ENCODE results near the gene CNTNAP5. TPM values are rescaled to one million over a fixed set of nuclear protein-coding genes. Genes with fewer than 3 reads are reported as not detected.

The CNTNAP5 gene
- total and polyA plus RNA-seq, 4 experiments from 2014 or later, result not detected

DNA sequence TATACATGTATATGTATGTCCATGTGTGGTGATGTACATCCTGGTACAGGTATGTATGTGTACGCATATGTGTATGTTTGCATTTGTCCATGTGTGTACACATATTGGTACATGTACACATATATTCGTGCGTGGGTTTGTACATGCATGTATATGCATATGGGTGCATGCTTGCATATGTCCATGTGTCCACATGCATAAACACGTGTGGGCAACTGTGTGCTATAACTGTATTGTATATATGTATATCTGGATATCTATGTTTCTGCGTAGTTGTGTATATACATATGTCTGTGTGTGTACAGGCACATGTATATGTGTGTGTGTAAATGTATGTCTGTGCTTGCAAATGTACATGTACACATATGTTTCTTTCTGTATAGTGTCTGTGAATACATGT, 858.5 kb downstream of the CNTNAP5 start:
- peaks cover 0 to 7% of the 10 kb centered on the region in 2 donors for H3K9me3 ChIP-seq (ENCODE audit: control insufficient read depth in 1 of 2, low read length in 2 of 2)
- Mint-ChIP-seq H3K4me1 (no peaks in the 10 kb centered on the region), H3K27me3 (no peaks in the 10 kb centered on the region), H3K4me3 (no peak overlapping the region), H3K27ac (no peak overlapping the region), H3K9me3 (peaks cover 0 to 12% (median 4%) of the 10 kb centered on the region in 8 donors), H3K36me3 (no peaks in the 10 kb centered on the region)
- CTCF ChIA-PET (ENCODE audit: partially characterized antibody), result no interaction called here
- no peaks in the 10 kb centered on the region for H3K27me3 ChIP-seq (ENCODE audit: insufficient read depth, low read length)
- H3K4me1 ChIP-seq (ENCODE audit: insufficient read depth, low read length), result no peaks in the 10 kb centered on the region
- DNase-seq, result no peak
- no peaks in the 10 kb centered on the region for H3K36me3 ChIP-seq (ENCODE audit: insufficient read depth, low read length)
- H3K27ac ChIP-seq (ENCODE audit: low read depth, low read length), result no peak overlapping the region
- intact Hi-C loops (cut with micrococcal nuclease), result no loop called here
- POLR2A ChIA-PET (ENCODE audit: partially characterized antibody), result no interaction called here
- no peak overlapping the region for H3K4me3 ChIP-seq (ENCODE audit: low read length in 2 of 2)

- peaks cover 0 to 7% of the 10 kb centered on the region in 2 donors for H3K9me3 ChIP-seq (ENCODE audit: control insufficient read depth in 1 of 2, low read length in 2 of 2)
- Mint-ChIP-seq H3K9me3 (peaks cover 0 to 12% (median 4%) of the 10 kb centered on the region in 8 donors), H3K36me3 (no peaks in the 10 kb centered on the region), H3K4me1 (no peaks in the 10 kb centered on the region), H3K27me3 (no peaks in the 10 kb centered on the region), H3K4me3 (no peak overlapping the region), H3K27ac (no peak overlapping the region)
- H3K27ac ChIP-seq (ENCODE audit: low read depth, low read length), result no peak overlapping the region
- ChIA-PET POLR2A (ENCODE audit: partially characterized antibody) (no interaction called here), CTCF (ENCODE audit: partially characterized antibody) (no interaction called here)
- H3K4me1 ChIP-seq (ENCODE audit: insufficient read depth, low read length), result no peaks in the 10 kb centered on the region
- no peaks in the 10 kb centered on the region for H3K36me3 ChIP-seq (ENCODE audit: insufficient read depth, low read length)
- no peaks in the 10 kb centered on the region for H3K27me3 ChIP-seq (ENCODE audit: insufficient read depth, low read length)
- intact Hi-C loops (cut with micrococcal nuclease), result no loop called here
- no peak overlapping the region for H3K4me3 ChIP-seq (ENCODE audit: low read length in 2 of 2)
- DNase-seq, result no peak
These were observed 859.2 kb downstream of the CNTNAP5 start for GRCh38 chr2:124884315-124884714.

- no peaks in the 10 kb centered on the region for H3K36me3 Mint-ChIP-seq
- peaks cover 0 to 7% of the 10 kb centered on the region in 2 donors for H3K9me3 ChIP-seq (ENCODE audit: control insufficient read depth in 1 of 2, low read length in 2 of 2)
- no peaks in the 10 kb centered on the region for H3K36me3 ChIP-seq (ENCODE audit: insufficient read depth, low read length)
- H3K27ac ChIP-seq (ENCODE audit: low read depth, low read length), result no peak overlapping the region
- no peaks in the 10 kb centered on the region for H3K4me1 Mint-ChIP-seq
- intact Hi-C loops (cut with micrococcal nuclease), result no loop called here
- POLR2A ChIA-PET (ENCODE audit: partially characterized antibody), result no interaction called here
- CTCF ChIA-PET (ENCODE audit: partially characterized antibody), result no interaction called here
- no peaks in the 10 kb centered on the region for H3K4me1 ChIP-seq (ENCODE audit: insufficient read depth, low read length)
- no peak for DNase-seq
- no peak overlapping the region for H3K4me3 Mint-ChIP-seq
- no peak overlapping the region for H3K27ac Mint-ChIP-seq
- H3K27me3 Mint-ChIP-seq, result no peaks in the 10 kb centered on the region
- peaks cover 0 to 10% (median 6%) of the 10 kb centered on the region in 8 donors for H3K9me3 Mint-ChIP-seq
- no peaks in the 10 kb centered on the region for H3K27me3 ChIP-seq (ENCODE audit: insufficient read depth, low read length)
- H3K4me3 ChIP-seq (ENCODE audit: low read length in 2 of 2), result no peak overlapping the region
These were observed 861.1 kb downstream of the CNTNAP5 start for GRCh38 chr2:124886216-124886615.

DNA sequence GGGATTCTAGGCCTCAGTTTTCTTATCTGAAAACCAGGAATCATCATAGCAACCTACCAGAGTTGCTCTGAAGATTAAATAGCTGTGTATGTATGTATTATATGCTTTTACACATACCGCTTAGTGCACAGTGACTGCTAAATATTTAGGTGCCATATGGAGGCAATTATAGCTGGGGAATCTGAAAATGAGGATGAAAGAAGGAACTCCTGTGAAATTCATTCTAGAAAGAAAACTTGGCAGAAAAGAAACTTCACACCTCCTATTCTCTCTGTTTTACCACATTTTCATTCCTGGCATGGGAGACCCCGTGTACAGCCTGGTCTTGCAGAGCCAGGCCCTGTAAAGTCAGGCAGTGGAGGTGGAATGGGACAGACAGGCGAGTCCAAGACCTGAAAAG, 862.4 kb downstream of the CNTNAP5 start:
- POLR2A ChIA-PET (ENCODE audit: partially characterized antibody), result no interaction called here
- peaks cover 0 to 7% of the 10 kb centered on the region in 2 donors for H3K9me3 ChIP-seq (ENCODE audit: control insufficient read depth in 1 of 2, low read length in 2 of 2)
- no peak overlapping the region for H3K27ac Mint-ChIP-seq

DNA sequence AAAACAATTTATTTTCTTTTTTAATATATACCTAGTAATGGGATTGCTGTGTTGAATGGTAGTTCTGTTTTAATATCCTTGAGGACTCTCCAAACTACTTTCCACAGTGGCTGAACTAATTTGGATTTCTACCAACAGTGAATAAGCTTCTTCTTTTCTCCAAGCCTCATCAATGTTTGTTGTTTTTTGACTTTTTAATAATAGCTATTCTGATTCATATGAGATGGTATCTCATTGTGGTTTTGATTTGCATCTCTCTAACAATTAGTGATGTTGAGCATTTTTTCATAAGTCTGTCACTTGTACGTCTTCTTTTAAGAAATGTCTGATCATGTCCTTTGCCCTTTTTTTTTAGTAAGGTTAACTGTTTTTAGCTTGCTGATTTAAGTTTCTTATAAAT, 863.3 kb downstream of the CNTNAP5 start:
- Mint-ChIP-seq H3K4me3 (no peak overlapping the region), H3K27ac (no peak overlapping the region), H3K36me3 (no peaks in the 10 kb centered on the region), H3K4me1 (no peaks in the 10 kb centered on the region), H3K27me3 (no peaks in the 10 kb centered on the region), H3K9me3 (peaks cover 0 to 10% (median 5%) of the 10 kb centered on the region in 8 donors)
- H3K27me3 ChIP-seq (ENCODE audit: insufficient read depth, low read length), result no peaks in the 10 kb centered on the region
- DNase-seq, result no peak
- H3K4me1 ChIP-seq (ENCODE audit: insufficient read depth, low read length), result no peaks in the 10 kb centered on the region
- no peak overlapping the region for H3K4me3 ChIP-seq (ENCODE audit: low read length in 2 of 2)
- intact Hi-C loops (cut with micrococcal nuclease), result no loop called here
- H3K27ac ChIP-seq (ENCODE audit: low read depth, low read length), result no peak overlapping the region
- no peaks in the 10 kb centered on the region for H3K36me3 ChIP-seq (ENCODE audit: insufficient read depth, low read length)
- H3K9me3 ChIP-seq (ENCODE audit: control insufficient read depth in 1 of 2, low read length in 2 of 2), result peaks cover 0 to 7% of the 10 kb centered on the region in 2 donors
- CTCF ChIA-PET (ENCODE audit: partially characterized antibody), result no interaction called here
- POLR2A ChIA-PET (ENCODE audit: partially characterized antibody), result no interaction called here

More for the DNA sequence above, 862.4 kb downstream of the CNTNAP5 start:
- Histone ChIP-seq H3K4me3 (ENCODE audit: low read length in 2 of 2) (no peak overlapping the region), H3K27me3 (ENCODE audit: insufficient read depth, low read length) (no peaks in the 10 kb centered on the region), H3K27ac (ENCODE audit: low read depth, low read length) (no peak overlapping the region), H3K36me3 (ENCODE audit: insufficient read depth, low read length) (no peaks in the 10 kb centered on the region), H3K4me1 (ENCODE audit: insufficient read depth, low read length) (no peaks in the 10 kb centered on the region)
- H3K4me1 Mint-ChIP-seq, result no peaks in the 10 kb centered on the region
- DNase-seq, result no peak
- peaks cover 0 to 10% (median 5%) of the 10 kb centered on the region in 8 donors for H3K9me3 Mint-ChIP-seq
- H3K36me3 Mint-ChIP-seq, result no peaks in the 10 kb centered on the region
- H3K27me3 Mint-ChIP-seq, result no peaks in the 10 kb centered on the region
- no peak overlapping the region for H3K4me3 Mint-ChIP-seq
- intact Hi-C loops (cut with micrococcal nuclease), result no loop called here
- CTCF ChIA-PET (ENCODE audit: partially characterized antibody), result no interaction called here

DNA sequence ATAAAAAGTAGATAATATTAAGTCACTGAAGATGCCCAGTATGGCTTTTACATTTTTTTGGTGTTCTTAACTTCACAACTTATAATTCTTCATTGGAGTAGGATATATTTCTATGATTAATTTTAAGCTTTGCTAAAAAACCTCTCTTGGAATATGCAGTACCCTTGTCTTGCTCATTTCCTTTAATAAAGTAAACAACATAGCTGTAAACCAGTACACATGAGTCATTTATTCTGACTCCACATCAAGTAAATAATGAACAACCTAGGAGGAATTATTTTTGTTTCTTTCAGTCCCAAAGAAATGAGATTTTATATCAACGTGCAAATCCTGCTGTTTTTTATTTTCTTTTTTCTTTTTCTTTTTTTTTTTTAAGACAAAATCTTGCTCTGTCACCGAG, 869.1 kb downstream of the CNTNAP5 start:
- no peaks in the 10 kb centered on the region for H3K36me3 ChIP-seq (ENCODE audit: insufficient read depth, low read length)
- Mint-ChIP-seq H3K9me3 (peaks cover 0 to 8% (median 3%) of the 10 kb centered on the region in 8 donors), H3K4me1 (no peaks in the 10 kb centered on the region), H3K4me3 (no peak overlapping the region), H3K36me3 (no peaks in the 10 kb centered on the region), H3K27ac (no peak overlapping the region), H3K27me3 (no peaks in the 10 kb centered on the region)
- intact Hi-C loops (cut with micrococcal nuclease), result no loop called here
- no peaks in the 10 kb centered on the region for H3K4me1 ChIP-seq (ENCODE audit: insufficient read depth, low read length)
- POLR2A ChIA-PET (ENCODE audit: partially characterized antibody), result no interaction called here
- CTCF ChIA-PET (ENCODE audit: partially characterized antibody), result no interaction called here
- no peaks in the 10 kb centered on the region for H3K9me3 ChIP-seq (ENCODE audit: control insufficient read depth in 1 of 2, low read length in 2 of 2)
- H3K27me3 ChIP-seq (ENCODE audit: insufficient read depth, low read length), result no peaks in the 10 kb centered on the region
- H3K27ac ChIP-seq (ENCODE audit: low read depth, low read length), result no peak overlapping the region
- no peak overlapping the region for H3K4me3 ChIP-seq (ENCODE audit: low read length in 2 of 2)
- DNase-seq, result no peak

DNA sequence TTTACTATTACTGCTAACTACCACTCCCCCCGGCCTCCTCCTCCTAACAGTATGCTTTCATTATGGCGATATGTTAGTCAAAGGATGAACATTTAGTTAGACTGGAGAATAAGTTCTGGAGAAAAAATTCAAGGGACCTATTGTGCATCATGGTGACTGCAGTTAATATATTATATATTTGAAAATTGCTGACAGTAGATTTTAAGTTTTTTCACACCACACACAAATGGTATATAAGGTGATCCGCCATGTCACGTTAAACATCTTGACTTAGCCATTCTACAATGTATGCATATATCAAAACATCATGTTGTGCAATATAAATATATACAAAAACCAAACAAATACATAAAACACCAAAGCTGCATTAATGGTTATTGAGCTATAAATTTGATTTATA, 873.7 kb downstream of the CNTNAP5 start:
- Histone ChIP-seq H3K27me3 (ENCODE audit: insufficient read depth, low read length) (no peaks in the 10 kb centered on the region), H3K27ac (ENCODE audit: low read depth, low read length) (no peak overlapping the region), H3K4me3 (ENCODE audit: low read length in 2 of 2) (no peak overlapping the region), H3K36me3 (ENCODE audit: insufficient read depth, low read length) (no peaks in the 10 kb centered on the region), H3K4me1 (ENCODE audit: insufficient read depth, low read length) (no peaks in the 10 kb centered on the region), H3K9me3 (ENCODE audit: control insufficient read depth in 1 of 2, low read length in 2 of 2) (no peaks in the 10 kb centered on the region)
- H3K4me1 Mint-ChIP-seq, result no peaks in the 10 kb centered on the region
- H3K27me3 Mint-ChIP-seq, result no peaks in the 10 kb centered on the region
- ChIA-PET CTCF (ENCODE audit: partially characterized antibody) (no interaction called here), POLR2A (ENCODE audit: partially characterized antibody) (no interaction called here)
- intact Hi-C loops (cut with micrococcal nuclease), result no loop called here
- peaks cover 0 to 7% (median 2%) of the 10 kb centered on the region in 8 donors for H3K9me3 Mint-ChIP-seq
- H3K4me3 Mint-ChIP-seq, result no peak overlapping the region
- H3K27ac Mint-ChIP-seq, result no peak overlapping the region
- DNase-seq, result no peak
- H3K36me3 Mint-ChIP-seq, result no peaks in the 10 kb centered on the region

DNA sequence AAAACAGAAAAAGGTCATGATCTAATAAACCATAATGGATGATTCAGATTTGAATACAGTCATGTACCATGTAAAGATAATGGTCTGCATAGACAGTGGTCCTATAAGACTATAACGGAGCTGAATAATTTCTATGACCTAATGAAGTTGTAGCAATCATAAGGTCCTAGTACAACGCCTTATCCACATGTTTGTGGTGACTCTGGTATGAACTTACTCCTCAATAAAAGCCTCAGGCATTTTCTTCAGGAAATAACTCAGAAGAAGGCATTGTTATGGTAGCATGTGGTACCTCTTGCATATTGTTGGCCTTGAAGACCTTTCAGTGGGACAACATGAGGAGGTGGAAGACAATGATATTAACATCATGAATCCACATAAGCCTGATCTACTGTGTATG, 883.3 kb downstream of the CNTNAP5 start:
- Histone ChIP-seq H3K9me3 (ENCODE audit: control insufficient read depth in 1 of 2, low read length in 2 of 2) (no peaks in the 10 kb centered on the region), H3K27me3 (ENCODE audit: insufficient read depth, low read length) (no peaks in the 10 kb centered on the region), H3K4me1 (ENCODE audit: insufficient read depth, low read length) (no peaks in the 10 kb centered on the region), H3K27ac (ENCODE audit: low read depth, low read length) (no peak overlapping the region), H3K36me3 (ENCODE audit: insufficient read depth, low read length) (no peaks in the 10 kb centered on the region), H3K4me3 (ENCODE audit: low read length in 2 of 2) (no peak overlapping the region)
- no peak for DNase-seq
- no peak overlapping the region for H3K4me3 Mint-ChIP-seq
- no peaks in the 10 kb centered on the region for H3K27me3 Mint-ChIP-seq
- H3K9me3 Mint-ChIP-seq, result peaks cover 0 to 7% (median 2%) of the 10 kb centered on the region in 8 donors
- H3K4me1 Mint-ChIP-seq, result no peaks in the 10 kb centered on the region
- no peaks in the 10 kb centered on the region for H3K36me3 Mint-ChIP-seq
- ChIA-PET POLR2A (ENCODE audit: partially characterized antibody) (no interaction called here), CTCF (ENCODE audit: partially characterized antibody) (no interaction called here)
- intact Hi-C loops (cut with micrococcal nuclease), result no loop called here
- H3K27ac Mint-ChIP-seq, result no peak overlapping the region
